Fibroblast of mammary gland (primary cell): Measurements from ENCODE around the gene PCCB.
"Not testable (repeated sequence)": the region's sequence is repeated elsewhere in the genome, so short reads cannot be mapped to it uniquely, and the experiment has no call there.

ENCODE experiments used
- DNase-seq: peaks from one replicate; pipeline ENCODE4 v3.0.0-alpha.2; 2010; ENCODE audit warnings: low read depth
- H3K4me3 ChIP-seq: 2 replicates; pipeline ENCODE4 v1.5.1; 2011; ENCODE audit warnings: low read depth, mild to moderate bottlenecking, low read length, moderate library complexity; ENCODE audit not compliant: control insufficient read depth
- TF ChIP-seq, protein P1 (sequence below): conservative IDR thresholded peaks from 2 replicates; pipeline ENCODE4 v1.5.1; 2011; ENCODE audit warnings: low read depth, low read length, inconsistent platforms; ENCODE audit not compliant: control insufficient read depth, insufficient read depth

The PCCB gene

DNA sequence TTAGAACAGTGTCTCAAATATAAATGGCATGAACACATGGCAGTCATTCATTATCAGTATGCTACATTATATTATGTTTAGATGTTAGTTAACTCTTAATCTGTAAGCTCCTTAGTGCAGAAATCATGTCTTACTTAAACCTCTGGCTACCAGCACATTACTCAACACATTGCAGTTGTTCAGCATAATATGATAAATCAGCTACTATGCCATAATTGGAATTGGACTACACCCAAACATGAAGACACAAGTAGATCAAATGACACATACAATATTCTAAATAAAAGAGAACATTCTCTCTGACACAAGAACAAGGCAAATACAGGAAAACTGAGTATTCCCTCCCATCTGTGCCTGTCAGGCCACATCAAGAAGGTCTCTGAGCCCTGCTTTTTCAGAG, 116.1 kb downstream of the PCCB start:
- TF ChIP-seq, protein P1, sequence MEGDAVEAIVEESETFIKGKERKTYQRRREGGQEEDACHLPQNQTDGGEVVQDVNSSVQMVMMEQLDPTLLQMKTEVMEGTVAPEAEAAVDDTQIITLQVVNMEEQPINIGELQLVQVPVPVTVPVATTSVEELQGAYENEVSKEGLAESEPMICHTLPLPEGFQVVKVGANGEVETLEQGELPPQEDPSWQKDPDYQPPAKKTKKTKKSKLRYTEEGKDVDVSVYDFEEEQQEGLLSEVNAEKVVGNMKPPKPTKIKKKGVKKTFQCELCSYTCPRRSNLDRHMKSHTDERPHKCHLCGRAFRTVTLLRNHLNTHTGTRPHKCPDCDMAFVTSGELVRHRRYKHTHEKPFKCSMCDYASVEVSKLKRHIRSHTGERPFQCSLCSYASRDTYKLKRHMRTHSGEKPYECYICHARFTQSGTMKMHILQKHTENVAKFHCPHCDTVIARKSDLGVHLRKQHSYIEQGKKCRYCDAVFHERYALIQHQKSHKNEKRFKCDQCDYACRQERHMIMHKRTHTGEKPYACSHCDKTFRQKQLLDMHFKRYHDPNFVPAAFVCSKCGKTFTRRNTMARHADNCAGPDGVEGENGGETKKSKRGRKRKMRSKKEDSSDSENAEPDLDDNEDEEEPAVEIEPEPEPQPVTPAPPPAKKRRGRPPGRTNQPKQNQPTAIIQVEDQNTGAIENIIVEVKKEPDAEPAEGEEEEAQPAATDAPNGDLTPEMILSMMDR = no peak
- no peak overlapping the region for H3K4me3 ChIP-seq
- DNase-seq = peak; percentile 80

DNA sequence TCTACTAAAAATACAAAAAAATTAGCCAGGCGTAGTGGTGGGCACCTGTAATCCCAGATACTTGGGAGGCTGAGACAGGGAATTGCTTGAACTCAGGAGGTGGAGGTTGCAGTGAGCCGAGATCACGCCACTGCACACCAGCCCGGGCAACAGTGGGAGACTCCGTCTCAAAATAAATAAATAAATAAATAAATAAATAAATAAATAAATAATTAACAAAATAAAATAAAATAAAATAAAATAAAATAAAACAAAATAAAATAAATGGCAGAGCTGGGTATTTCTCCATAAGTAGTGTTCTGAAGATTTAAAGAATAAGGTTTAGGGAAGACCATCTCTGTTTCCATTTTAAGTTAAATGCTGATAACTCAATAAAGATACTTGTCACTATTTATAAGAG, 125.7 kb downstream of the PCCB start:
- DNase-seq, H3K4me3 ChIP-seq: not testable (repeated sequence)

- no peak for DNase-seq
- TF ChIP-seq, protein P1 = no peak
- no peak overlapping the region for H3K4me3 ChIP-seq
Measured at GRCh38 chr3:136377508-136377907, 127.4 kb downstream of the PCCB start.

- DNase-seq = no peak
- TF ChIP-seq, protein P1 = no peak
- H3K4me3 ChIP-seq = no peak overlapping the region
Measured at GRCh38 chr3:136378011-136378410, 127.9 kb downstream of the PCCB start.
